ENCODE measurements around the gene ZNF532. TPM values are rescaled to one million over a fixed set of nuclear protein-coding genes. Genes with fewer than 3 reads are reported as not detected.

ZNF532 gene
- polyA plus RNA-seq, 3 donors, result 5.6 to 25.1 (median 18.9) TPM

DNA sequence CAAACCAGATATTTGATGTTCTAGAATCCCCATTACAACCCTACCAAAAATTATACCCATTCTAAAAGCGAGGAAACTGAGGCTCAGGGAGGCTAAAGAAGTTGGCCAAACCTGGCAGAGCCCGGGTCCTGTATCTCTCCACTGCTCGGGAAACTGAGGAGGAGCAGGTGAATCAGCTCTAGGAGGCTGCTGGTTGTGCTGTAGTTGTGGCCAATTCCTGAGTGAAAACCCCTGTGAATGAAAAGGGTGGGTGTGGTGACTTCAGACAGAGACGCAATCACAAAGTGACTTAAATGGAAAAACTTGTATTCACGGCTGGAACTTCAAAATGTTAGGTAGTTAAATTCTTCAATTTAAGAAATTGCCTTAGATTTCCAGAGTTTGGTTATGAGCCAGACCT, 169.3 kb downstream of the ZNF532 start:
- no peak overlapping the region for H3K27ac ChIP-seq (ENCODE audit: low read depth, low read length)
- WGBS, 3 donors, result 83 to 90% (median 90%) methylated on average over 5 of the region's 5 CpGs

DNA sequence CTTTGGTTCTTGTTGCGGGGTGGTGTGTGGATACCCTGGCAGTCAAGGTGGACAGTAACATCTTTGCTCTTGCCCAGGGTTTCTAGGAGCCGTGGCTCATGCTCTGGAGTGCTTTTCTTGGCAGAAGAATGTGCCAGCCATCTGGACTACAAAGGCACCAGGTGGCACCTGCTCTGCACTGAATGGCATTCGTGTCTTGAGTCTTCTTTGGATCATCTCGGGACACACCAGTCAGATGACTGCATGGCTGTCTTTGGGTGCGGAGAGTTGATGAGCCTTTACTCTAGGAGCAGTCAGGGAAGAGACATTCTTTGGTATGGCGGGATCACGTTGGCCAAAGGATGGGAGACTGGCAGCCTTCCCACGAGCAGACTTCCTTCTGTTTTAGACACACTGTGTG, 170.9 kb downstream of the ZNF532 start:
- 93 to 94% (median 94%) methylated on average over 8 of the region's 8 CpGs for WGBS, 3 donors
- no peak overlapping the region for H3K27ac ChIP-seq (ENCODE audit: low read depth, low read length)

Other genes starting within 250 kb of the ZNF532 start
- gene ALPK2, start 235.8 kb upstream of the ZNF532 start, polyA plus RNA-seq, result under 1 TPM; 0.03 to 0.34 (median 0.22) TPM
- gene MALT1, start 193.4 kb upstream of the ZNF532 start, polyA plus RNA-seq, result 1 to 10 TPM; 3.3 to 7.5 (median 6.8) TPM

Measured in adipose tissue (tissue), 3 donors.